Activated CD4-positive, alpha-beta memory T cell treated with anti-CD3 and anti-CD28 coated beads, Interleukin-2, amount 10 ng/mL, durations not matched to agents 7 days and 5 days (primary cell): ENCODE results near the gene P2RX3. TPM values are rescaled to one million over a fixed set of nuclear protein-coding genes. Genes with fewer than 3 reads are reported as not detected.

ENCODE experiments used
- CTCF ChIA-PET: fragments of 350-600 bp; sonication (Branson Sonifier 250); formaldehyde crosslinking; loops from one replicate; lab custom pipeline; 2021; ENCODE audit warnings: antibody characterized with exemption, inconsistent platforms; lab: Charles Lee
- POLR2A ChIA-PET: fragments of 350-600 bp; sonication (Branson Sonifier 250); formaldehyde crosslinking; loops from one replicate; lab custom pipeline; 2021; ENCODE audit warnings: antibody characterized with exemption; lab: Charles Lee
- DNase-seq: peaks from one replicate; pipeline ENCODE4 v3.0.0-alpha.2; 2020
- H3K27ac Mint-ChIP-seq: one replicate; pipeline ENCODE4 v1.8.0; 2021; ENCODE audit warnings: mild to moderate bottlenecking, mixed read lengths
- H3K27me3 Mint-ChIP-seq: one replicate; pipeline ENCODE4 v1.8.0; 2021; ENCODE audit warnings: mixed read lengths
- H3K36me3 Mint-ChIP-seq: one replicate; pipeline ENCODE4 v1.8.0; 2021; ENCODE audit warnings: low read depth, mixed read lengths
- H3K4me1 Mint-ChIP-seq: one replicate; pipeline ENCODE4 v1.8.0; 2021; ENCODE audit warnings: mixed read lengths
- H3K4me3 Mint-ChIP-seq: one replicate; pipeline ENCODE4 v1.8.0; 2021; ENCODE audit warnings: mild to moderate bottlenecking, mixed read lengths
- H3K9me3 Mint-ChIP-seq: one replicate; pipeline ENCODE4 v1.8.0; 2021; ENCODE audit warnings: mixed read lengths
- total RNA-seq, 2 experiments: library from RNA; stranded (reverse); gene quantifications; one replicate each; pipeline ENCODE4 v1.2.3, GENCODE V29; 2021

P2RX3 gene
- total RNA-seq, 2 experiments from 2014 or later = not detected

DNA sequence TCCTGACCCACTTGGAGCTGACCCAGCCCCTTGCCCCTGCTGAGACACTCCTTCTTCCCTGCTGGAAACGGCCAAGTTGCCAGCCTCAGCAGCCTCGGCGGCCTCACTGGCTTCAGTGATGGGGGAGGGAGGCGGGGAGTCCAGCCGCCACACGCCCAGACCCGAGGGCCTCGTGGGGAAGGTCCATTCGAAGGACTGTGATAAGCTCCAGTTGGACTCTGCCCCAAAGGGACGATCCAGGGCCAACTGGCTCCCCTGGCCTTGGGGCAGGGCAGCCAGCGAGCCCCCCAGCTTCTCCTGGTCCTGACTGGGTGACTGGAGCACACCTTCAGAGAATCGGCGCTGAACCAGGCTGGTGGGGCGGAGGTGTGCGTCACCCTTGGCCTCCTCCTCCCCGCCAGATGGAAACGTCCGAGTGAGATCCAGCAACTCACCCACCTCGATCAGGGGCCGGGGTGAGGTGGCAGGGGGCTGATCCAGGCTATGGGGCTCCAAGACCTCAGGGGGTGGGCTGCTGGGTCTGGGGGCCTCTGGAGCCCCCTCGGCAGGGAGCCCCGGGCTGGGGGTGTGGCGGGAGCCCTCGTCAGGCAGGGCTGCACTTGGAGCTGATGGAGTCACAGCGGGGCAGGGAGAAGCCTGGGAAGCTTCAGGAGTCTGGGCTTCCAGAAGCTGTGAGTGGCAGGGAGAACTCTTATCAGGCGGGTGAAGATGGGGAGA is 24.9 kb upstream of the P2RX3 start:
- Mint-ChIP-seq H3K9me3 (no peaks in the 10 kb centered on the region), H3K4me3 (no peak overlapping the region), H3K27ac (no peak overlapping the region), H3K27me3 (no peaks in the 10 kb centered on the region), H3K4me1 (peaks cover 20% of the 10 kb centered on the region), H3K36me3 (no peaks in the 10 kb centered on the region)
- DNase-seq = no peak
- ChIA-PET POLR2A (interaction anchor here (2.8 to 3.5 kb wide), 2 partner anchors 11 to 22 kb away, joined by 12 to 26 read pairs; partner anchors contain the start of genes SSRP1 and TNKS1BP1), CTCF (no interaction called here)

DNA sequence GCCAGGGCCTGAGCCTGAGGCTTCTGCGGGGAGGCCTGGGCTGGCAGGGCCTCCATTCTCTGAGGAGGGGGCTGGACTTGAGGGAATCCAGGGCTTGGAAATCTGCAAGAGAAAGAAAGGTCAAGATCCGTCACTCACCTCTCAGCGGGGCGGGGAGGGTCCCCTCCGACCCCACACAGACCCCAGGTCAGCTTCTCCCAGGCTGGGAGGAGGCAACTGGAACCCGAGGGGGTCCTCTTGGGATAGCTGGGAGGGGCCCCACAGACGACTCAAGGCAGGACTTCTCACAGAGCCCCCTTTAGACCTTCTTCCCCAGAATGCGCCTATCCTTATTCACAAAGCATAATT is 24.4 kb upstream of the P2RX3 start:
- CTCF ChIA-PET = no interaction called here
- POLR2A ChIA-PET = interaction anchor here (2.8 to 3.5 kb wide), 2 partner anchors 11 to 22 kb away, joined by 12 to 26 read pairs; partner anchors contain the start of genes SSRP1 and TNKS1BP1
- H3K27ac Mint-ChIP-seq = no peak overlapping the region

DNA sequence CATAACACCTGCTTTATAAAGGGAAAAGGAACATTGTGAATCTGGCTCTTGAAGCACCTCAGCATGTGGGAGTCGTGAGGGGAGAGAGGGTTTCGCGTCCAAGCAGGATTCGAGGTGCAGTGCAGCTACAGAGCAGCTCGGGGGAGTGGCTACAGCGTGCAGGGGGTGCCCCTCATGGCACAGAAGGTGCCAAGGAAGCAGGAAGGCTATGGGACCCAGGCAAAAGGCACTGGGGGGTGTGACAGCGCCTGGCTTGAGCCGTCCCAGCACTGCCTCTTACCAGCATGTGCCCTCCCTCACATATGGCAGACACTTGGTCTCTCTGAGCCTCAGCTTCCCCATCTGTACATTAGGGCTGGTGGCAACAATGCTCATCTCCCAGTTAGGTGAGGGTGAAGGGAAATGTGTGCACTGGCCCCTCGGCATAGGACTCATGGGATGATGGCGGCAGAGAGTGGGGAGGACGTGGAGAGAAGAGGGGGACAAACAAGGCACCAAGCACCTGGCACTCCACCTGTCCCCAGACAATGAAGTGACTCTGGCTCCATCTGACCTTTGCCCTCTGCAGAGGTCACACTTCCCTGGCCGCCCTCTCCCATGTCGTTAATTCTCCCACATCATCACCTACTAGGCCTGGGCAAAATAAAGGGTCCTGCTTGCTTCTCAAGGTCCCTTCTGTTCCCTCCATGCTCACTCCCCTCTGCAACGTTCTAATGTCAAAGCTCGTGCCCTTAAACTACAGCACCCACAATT is 23.8 kb upstream of the P2RX3 start:
- H3K36me3 Mint-ChIP-seq = no peaks in the 10 kb centered on the region
- no peaks in the 10 kb centered on the region for H3K9me3 Mint-ChIP-seq
- ChIA-PET POLR2A (interaction anchor here (1.2 kb wide), 1 partner anchor 21 kb away, joined by 3 read pairs; the partner anchor contains the start of gene SSRP1), CTCF (no interaction called here)
- no peak for DNase-seq
- no peak overlapping the region for H3K27ac Mint-ChIP-seq
- H3K4me3 Mint-ChIP-seq = no peak overlapping the region
- H3K4me1 Mint-ChIP-seq = peaks cover 20% of the 10 kb centered on the region
- no peaks in the 10 kb centered on the region for H3K27me3 Mint-ChIP-seq

More for the DNA sequence above, 24.4 kb upstream of the P2RX3 start:
- no peak for DNase-seq
- Mint-ChIP-seq H3K27me3 (no peaks in the 10 kb centered on the region), H3K4me3 (no peak overlapping the region), H3K36me3 (no peaks in the 10 kb centered on the region), H3K9me3 (no peaks in the 10 kb centered on the region), H3K4me1 (peaks cover 20% of the 10 kb centered on the region)

DNA sequence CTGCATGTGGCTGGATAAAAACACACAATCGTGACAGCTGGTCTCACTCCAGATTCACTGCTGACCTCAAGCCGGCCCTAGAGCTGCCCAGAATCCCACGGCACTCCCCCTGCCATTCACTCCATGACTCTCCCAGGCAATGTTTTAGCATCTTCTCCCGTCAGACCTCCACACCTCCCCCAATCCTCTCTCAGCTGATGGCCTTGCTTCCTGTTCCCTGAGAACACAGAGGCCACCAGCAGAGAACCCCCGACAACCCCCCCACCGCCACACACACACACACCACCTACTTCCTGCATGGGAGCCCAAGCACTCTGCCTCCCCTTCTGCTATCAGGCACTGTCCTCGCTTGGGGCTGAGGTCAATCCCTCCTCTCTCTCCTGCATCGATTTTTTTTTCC is 22.7 kb upstream of the P2RX3 start:
- ChIA-PET POLR2A (interaction anchor here (0.8 to 1.2 kb wide), 2 partner anchors 10 to 20 kb away, joined by 3 read pairs; partner anchors contain the start of gene SSRP1), CTCF (no interaction called here)
- no peaks in the 10 kb centered on the region for H3K27me3 Mint-ChIP-seq
- no peaks in the 10 kb centered on the region for H3K9me3 Mint-ChIP-seq
- H3K27ac Mint-ChIP-seq = no peak overlapping the region
- H3K4me1 Mint-ChIP-seq = peaks cover 18% of the 10 kb centered on the region
- no peaks in the 10 kb centered on the region for H3K36me3 Mint-ChIP-seq
- no peak for DNase-seq
- no peak overlapping the region for H3K4me3 Mint-ChIP-seq

DNA sequence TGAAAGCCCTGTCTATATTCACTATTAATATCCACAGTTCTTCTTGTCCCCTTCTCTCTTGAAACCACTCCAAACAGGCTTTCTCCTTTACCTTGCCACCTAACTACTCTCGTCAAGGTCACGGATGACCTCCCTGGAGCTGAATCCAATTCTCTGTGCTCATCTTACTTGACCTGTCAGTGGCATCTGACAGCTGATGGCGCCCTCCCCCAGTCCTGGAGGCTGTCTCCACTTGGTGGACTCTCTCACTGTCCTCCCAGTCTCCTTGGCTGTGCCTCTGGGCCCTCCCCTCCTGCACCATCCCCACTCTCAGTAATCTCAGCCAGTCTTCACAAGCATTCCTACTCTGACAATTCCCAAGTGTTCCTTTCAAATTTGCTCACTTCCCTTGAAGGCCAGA is 22.1 kb upstream of the P2RX3 start:
- Mint-ChIP-seq H3K4me3 (no peak overlapping the region), H3K27ac (no peak overlapping the region), H3K9me3 (no peaks in the 10 kb centered on the region), H3K4me1 (peaks cover 13% of the 10 kb centered on the region), H3K27me3 (no peaks in the 10 kb centered on the region), H3K36me3 (no peaks in the 10 kb centered on the region)
- CTCF ChIA-PET = no interaction called here
- no peak for DNase-seq
- POLR2A ChIA-PET = interaction anchor here (0.8 kb wide), 1 partner anchor 10 kb away, joined by 3 read pairs; no protein-coding TSS in a partner anchor

DNA sequence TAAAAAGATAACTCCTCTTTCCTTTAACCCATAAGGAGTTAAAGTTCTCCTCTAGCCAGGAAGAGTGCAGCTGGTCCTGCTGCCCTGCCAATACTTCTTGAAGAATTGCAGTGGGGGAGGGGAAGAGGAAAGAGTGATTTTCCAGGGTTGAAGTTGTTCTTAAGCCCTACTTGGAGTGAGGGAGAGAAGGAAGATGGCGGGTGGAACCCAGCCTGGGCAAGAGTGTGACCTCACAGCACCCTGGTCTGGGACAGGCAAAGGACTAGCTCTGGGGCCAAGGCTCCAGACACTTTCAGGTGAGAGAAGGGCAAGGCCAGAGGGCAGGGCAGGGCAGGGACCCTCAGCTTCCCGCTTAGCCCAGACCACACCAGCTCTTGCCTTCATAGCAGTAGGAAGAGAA is 20.0 kb upstream of the P2RX3 start:
- no peaks in the 10 kb centered on the region for H3K9me3 Mint-ChIP-seq
- no peaks in the 10 kb centered on the region for H3K27me3 Mint-ChIP-seq
- POLR2A ChIA-PET = no interaction called here
- H3K4me3 Mint-ChIP-seq = no peak overlapping the region
- no peak overlapping the region for H3K27ac Mint-ChIP-seq
- no peak for DNase-seq
- no peaks in the 10 kb centered on the region for H3K36me3 Mint-ChIP-seq
- peaks cover 7% of the 10 kb centered on the region for H3K4me1 Mint-ChIP-seq
- CTCF ChIA-PET = no interaction called here

DNA sequence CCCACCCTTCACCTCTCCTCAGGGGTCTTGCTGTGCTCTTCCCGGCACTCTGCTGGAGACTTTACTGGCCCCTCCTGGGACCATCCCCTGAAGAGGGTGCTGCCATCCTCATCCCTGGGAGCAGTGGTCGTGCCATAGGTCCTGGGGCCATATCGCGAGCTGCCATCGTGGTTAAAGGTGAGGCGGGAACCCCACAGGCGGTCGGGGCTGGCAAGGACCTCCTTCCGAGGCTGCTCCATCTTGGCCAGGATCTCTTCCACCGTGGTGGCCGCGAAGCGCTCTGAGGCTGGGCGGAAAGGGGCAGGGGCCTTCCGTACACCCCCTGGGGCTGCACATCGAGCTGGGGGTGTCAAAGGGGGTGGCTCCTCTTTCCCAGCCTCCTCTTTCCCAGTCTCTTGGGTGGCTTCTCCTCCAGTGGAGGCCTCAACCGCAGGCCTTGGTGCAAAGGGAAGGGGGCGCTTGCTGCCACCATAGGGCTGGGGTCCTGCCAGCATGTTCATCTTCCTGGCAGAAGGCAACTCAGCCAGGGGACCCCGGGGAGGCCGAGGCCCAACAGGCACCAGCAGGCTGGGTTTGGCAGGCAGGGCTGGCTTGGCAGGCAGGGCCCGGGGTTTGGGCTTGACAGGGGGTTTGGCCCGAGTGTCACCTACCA is 18.0 kb upstream of the P2RX3 start:
- no peaks in the 10 kb centered on the region for H3K27me3 Mint-ChIP-seq
- H3K36me3 Mint-ChIP-seq = no peaks in the 10 kb centered on the region
- H3K9me3 Mint-ChIP-seq = no peaks in the 10 kb centered on the region
- ChIA-PET POLR2A (interaction anchor here (1.4 kb wide), 1 partner anchor 9 kb away, joined by 4 read pairs; no protein-coding TSS in a partner anchor), CTCF (no interaction called here)
- H3K4me1 Mint-ChIP-seq = peaks cover 14% of the 10 kb centered on the region
- no peak overlapping the region for H3K27ac Mint-ChIP-seq
- no peak overlapping the region for H3K4me3 Mint-ChIP-seq
- no peak for DNase-seq

DNA sequence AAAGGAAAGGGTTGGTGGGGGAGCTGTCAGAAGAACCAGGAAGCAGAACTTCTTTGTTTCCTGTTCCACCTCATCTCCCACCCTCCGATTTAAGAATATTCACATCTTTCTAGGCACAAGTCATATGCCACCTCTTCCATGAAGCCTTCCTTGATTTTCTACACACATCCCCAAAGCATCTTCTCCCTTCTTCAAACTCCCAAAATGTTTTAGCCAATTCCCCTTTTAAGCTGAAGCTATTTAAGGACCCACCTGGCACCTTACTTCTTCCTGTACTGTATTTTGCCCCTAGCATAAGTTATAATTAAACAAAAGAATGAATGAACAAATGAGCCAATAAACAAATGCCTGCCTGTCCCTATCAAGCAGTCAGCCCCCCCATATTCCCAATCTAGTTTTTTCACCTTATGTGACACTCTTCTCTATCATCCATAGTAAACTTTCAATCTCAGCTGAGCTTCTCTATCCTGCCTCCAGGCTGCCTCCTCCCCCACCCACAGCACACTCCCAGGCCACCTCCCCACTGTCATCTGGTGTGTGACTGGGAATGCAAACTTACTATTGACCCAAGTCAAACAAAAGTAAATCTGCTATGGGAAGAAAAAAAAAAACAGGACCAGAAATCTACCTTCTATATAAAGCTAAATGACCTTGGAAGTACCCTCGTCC is 17.3 kb upstream of the P2RX3 start:
- POLR2A ChIA-PET = interaction anchor here (1.3 to 1.5 kb wide), 3 partner anchors 9 to 30 kb away, joined by 3 to 4 read pairs (median 4); partner anchors contain the start of gene SSRP1
- Mint-ChIP-seq H3K36me3 (peaks cover 6% of the 10 kb centered on the region), H3K4me1 (peaks cover 21% of the 10 kb centered on the region), H3K4me3 (no peak overlapping the region), H3K9me3 (no peaks in the 10 kb centered on the region), H3K27ac (no peak overlapping the region), H3K27me3 (no peaks in the 10 kb centered on the region)
- CTCF ChIA-PET = interaction anchor here (1.2 kb wide), 1 partner anchor 10 kb away, joined by 7 read pairs; no protein-coding TSS in a partner anchor
- DNase-seq = no peak

DNA sequence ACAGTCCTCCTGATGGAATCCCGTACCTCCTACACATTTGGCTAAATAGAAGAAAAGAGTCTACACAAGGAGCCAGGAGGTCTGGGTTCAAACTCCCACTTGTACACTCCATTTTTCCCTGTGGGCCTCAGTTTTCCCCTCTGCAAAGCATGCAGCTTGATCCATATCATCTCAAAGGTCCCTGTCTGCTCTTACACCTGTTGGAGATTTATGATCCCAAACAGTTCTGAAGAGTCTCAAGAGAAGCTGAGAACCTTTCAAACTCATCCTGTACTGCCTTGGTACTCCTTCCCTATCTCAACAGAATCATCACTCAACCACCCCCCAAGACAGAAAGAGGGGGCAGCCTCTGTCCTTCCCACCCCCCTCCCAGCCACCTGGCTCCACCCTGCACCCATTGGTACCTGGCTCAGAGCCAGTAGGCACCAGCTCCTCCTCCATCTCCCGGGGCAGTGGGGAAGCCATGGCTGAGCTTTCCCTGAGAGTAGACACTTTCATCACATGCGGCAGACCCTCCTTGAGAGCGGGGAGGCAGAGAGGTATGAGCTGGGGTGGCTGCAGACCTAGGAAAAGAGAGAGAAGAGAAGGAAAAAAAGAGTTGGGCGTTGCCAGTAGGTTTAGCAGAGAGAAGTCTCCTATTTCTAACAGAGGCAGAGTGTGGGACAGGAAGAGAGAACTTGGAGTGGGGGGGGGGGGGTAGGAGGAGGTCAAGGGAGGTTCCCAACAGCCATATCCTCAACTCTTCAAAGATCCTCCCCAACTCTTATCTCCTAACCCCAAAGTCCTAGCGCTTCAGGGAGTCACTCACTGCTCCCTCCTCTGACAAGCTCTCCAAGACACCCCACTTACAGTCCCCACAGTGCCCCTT is 16.5 kb upstream of the P2RX3 start:
- peaks cover 28% of the 10 kb centered on the region for H3K4me1 Mint-ChIP-seq
- H3K27ac Mint-ChIP-seq = no peak overlapping the region
- no peaks in the 10 kb centered on the region for H3K9me3 Mint-ChIP-seq
- CTCF ChIA-PET = interaction anchor here (1.2 kb wide), 1 partner anchor 9 kb away, joined by 7 read pairs; no protein-coding TSS in a partner anchor
- POLR2A ChIA-PET = interaction anchor here (1.3 to 1.5 kb wide), 3 partner anchors 10 to 29 kb away, joined by 3 to 4 read pairs (median 4); partner anchors contain the start of gene SSRP1
- no peak for DNase-seq
- H3K4me3 Mint-ChIP-seq = no peak overlapping the region
- H3K27me3 Mint-ChIP-seq = no peaks in the 10 kb centered on the region
- peaks cover 12% of the 10 kb centered on the region for H3K36me3 Mint-ChIP-seq

DNA sequence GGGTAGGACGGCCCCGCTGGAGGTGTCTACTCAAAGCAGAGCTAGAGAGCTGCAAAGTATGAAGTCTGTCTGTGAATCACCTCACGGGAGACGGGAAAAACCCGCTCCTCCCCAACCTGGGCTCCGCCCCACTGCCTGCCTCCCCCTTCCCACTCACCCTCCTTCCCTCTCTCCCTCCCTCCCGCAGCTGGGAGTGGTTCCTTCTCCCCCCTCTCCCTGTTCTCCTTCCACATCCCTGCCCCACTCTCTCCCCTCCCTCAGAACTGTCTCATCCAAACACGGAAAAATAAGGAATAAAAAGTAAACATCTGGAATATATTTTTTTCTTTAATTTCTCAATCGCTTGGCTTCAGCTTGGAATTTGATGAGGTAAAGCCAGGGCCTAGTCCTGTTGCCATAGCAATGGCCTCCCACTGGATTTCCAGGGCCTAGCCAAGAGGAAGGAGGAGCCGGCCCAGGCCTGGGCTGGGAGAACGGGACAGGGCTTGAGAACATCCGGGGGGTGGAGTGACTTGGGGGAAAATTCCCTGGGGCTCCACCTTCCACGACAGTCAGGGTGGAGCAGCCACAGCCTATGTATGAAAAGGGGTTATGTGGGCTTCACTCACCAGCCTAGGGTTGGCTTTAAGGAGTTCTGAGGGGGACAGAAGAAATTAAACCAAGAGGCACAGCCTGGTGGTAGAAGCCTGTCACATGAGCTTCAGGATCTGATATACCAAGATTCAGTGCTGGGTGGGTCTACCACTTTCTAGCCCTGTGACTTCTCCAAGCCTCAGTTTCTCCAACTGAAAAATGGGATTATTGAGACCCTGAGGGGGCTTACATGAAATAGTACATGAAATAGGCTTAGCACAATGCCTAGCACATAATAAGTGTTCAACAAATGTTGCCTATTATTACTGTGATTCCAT is 15.6 kb upstream of the P2RX3 start:
- no peak for DNase-seq
- H3K27me3 Mint-ChIP-seq = no peaks in the 10 kb centered on the region
- peaks cover 37% of the 10 kb centered on the region for H3K4me1 Mint-ChIP-seq
- peak overlapping the region; percentile 72 for H3K4me3 Mint-ChIP-seq
- H3K27ac Mint-ChIP-seq = no peak overlapping the region
- H3K9me3 Mint-ChIP-seq = no peaks in the 10 kb centered on the region
- peaks cover 21% of the 10 kb centered on the region for H3K36me3 Mint-ChIP-seq
- POLR2A ChIA-PET = interaction anchor here (1.3 to 4.9 kb wide), 4 partner anchors 10 to 29 kb away, joined by 3 to 127 read pairs (median 15); partner anchors contain the start of genes P2RX3 and SSRP1
- CTCF ChIA-PET = no interaction called here
